ENCODE data around the gene PPT2. TPM values are rescaled to one million over a fixed set of nuclear protein-coding genes. Genes with fewer than 3 reads are reported as not detected.

Gene PPT2
- total and polyA plus RNA-seq, 2 of the 8 experiments (the other 6 are each of a cell fraction or from before 2014, with no cell fraction given): 24.1 to 39.5 TPM

DNA sequence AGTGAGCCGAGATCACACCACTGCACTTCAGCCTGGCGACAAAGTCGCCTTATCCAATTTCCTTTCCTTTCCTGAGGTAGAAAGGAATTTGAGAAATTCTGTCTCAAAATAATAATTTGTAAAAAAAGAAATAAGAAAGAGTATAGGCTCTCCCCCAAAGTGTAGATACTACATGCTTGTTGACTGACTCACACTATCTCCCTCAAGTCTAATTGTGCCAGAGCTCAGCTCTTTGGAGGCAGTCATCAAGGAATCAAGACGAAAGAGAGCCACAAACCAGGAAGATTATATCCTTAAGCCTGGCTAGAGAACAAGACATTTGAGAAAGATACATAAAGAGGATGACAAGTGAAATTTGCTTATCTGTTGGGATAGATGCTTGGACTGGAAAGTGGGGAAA is 20.2 kb upstream of the PPT2 start (continued):
- TF ChIP-seq, protein P1, sequence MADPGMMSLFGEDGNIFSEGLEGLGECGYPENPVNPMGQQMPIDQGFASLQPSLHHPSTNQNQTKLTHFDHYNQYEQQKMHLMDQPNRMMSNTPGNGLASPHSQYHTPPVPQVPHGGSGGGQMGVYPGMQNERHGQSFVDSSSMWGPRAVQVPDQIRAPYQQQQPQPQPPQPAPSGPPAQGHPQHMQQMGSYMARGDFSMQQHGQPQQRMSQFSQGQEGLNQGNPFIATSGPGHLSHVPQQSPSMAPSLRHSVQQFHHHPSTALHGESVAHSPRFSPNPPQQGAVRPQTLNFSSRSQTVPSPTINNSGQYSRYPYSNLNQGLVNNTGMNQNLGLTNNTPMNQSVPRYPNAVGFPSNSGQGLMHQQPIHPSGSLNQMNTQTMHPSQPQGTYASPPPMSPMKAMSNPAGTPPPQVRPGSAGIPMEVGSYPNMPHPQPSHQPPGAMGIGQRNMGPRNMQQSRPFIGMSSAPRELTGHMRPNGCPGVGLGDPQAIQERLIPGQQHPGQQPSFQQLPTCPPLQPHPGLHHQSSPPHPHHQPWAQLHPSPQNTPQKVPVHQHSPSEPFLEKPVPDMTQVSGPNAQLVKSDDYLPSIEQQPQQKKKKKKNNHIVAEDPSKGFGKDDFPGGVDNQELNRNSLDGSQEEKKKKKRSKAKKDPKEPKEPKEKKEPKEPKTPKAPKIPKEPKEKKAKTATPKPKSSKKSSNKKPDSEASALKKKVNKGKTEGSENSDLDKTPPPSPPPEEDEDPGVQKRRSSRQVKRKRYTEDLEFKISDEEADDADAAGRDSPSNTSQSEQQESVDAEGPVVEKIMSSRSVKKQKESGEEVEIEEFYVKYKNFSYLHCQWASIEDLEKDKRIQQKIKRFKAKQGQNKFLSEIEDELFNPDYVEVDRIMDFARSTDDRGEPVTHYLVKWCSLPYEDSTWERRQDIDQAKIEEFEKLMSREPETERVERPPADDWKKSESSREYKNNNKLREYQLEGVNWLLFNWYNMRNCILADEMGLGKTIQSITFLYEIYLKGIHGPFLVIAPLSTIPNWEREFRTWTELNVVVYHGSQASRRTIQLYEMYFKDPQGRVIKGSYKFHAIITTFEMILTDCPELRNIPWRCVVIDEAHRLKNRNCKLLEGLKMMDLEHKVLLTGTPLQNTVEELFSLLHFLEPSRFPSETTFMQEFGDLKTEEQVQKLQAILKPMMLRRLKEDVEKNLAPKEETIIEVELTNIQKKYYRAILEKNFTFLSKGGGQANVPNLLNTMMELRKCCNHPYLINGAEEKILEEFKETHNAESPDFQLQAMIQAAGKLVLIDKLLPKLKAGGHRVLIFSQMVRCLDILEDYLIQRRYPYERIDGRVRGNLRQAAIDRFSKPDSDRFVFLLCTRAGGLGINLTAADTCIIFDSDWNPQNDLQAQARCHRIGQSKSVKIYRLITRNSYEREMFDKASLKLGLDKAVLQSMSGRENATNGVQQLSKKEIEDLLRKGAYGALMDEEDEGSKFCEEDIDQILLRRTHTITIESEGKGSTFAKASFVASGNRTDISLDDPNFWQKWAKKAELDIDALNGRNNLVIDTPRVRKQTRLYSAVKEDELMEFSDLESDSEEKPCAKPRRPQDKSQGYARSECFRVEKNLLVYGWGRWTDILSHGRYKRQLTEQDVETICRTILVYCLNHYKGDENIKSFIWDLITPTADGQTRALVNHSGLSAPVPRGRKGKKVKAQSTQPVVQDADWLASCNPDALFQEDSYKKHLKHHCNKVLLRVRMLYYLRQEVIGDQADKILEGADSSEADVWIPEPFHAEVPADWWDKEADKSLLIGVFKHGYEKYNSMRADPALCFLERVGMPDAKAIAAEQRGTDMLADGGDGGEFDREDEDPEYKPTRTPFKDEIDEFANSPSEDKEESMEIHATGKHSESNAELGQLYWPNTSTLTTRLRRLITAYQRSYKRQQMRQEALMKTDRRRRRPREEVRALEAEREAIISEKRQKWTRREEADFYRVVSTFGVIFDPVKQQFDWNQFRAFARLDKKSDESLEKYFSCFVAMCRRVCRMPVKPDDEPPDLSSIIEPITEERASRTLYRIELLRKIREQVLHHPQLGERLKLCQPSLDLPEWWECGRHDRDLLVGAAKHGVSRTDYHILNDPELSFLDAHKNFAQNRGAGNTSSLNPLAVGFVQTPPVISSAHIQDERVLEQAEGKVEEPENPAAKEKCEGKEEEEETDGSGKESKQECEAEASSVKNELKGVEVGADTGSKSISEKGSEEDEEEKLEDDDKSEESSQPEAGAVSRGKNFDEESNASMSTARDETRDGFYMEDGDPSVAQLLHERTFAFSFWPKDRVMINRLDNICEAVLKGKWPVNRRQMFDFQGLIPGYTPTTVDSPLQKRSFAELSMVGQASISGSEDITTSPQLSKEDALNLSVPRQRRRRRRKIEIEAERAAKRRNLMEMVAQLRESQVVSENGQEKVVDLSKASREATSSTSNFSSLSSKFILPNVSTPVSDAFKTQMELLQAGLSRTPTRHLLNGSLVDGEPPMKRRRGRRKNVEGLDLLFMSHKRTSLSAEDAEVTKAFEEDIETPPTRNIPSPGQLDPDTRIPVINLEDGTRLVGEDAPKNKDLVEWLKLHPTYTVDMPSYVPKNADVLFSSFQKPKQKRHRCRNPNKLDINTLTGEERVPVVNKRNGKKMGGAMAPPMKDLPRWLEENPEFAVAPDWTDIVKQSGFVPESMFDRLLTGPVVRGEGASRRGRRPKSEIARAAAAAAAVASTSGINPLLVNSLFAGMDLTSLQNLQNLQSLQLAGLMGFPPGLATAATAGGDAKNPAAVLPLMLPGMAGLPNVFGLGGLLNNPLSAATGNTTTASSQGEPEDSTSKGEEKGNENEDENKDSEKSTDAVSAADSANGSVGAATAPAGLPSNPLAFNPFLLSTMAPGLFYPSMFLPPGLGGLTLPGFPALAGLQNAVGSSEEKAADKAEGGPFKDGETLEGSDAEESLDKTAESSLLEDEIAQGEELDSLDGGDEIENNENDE (IDR thresholded peaks at IDR 0.05; ENCODE audit: insufficient replicate concordance, low read length): no peak
- TF ChIP-seq RAD21 (IDR thresholded peaks at IDR 0.05 in 1 of 2, conservative IDR thresholded peaks at IDR 0.05 in 1 of 2; ENCODE audit: low read depth in 2 of 2, low read length in 2 of 2) (no peak), SUZ12 (IDR thresholded peaks at IDR 0.05; ENCODE audit: low read length) (no peak), RBBP5 (IDR thresholded peaks at IDR 0.05; ENCODE audit: borderline replicate concordance, low read depth, low read length) (no peak), POLR2AphosphoS5 (IDR thresholded peaks at IDR 0.05; ENCODE audit: low read depth, low read length) (no peak), RNF2 (IDR thresholded peaks at IDR 0.05; ENCODE audit: borderline replicate concordance, low read depth, low read length, missing control alignments, poor library complexity, severe bottlenecking) (no peak), CBX8 (IDR thresholded peaks at IDR 0.05; ENCODE audit: borderline replicate concordance, low read depth, low read length) (no peak), CHD2 (IDR thresholded peaks at IDR 0.05; ENCODE audit: low read length) (no peak)

Measured in H1 (cell line).